DMS114 treated with DMSO at 0.1 percent for 48 hours (cell line): ENCODE data around the gene ADCY3.

Experiments
- DNase-seq: peaks from one replicate; lab custom pipeline; 2025; ENCODE audit not compliant: unreplicated experiment; lab: John Stamatoyannopoulos, UW

The ADCY3 gene

DNA sequence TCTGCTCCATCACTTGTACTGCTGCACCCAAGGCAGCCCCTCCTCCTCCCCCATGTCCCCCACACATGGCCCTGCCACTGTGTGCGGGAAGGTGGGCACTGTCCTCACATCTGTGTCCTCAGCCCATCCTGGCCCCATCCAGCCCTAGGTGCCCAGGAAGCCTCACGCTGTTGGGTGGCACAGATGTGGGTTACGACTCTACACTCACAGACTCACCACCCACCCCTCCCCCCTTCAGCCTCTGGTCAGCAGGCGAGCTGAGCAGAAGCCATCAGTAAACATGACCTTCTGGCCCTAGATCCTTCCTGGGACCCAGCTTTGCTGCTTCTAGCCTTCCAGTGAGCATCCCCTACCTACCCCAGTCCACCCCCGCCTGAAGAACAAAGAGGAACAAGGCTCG is 43.0 kb downstream of the ADCY3 start:
- DNase-seq: no peak

DNA sequence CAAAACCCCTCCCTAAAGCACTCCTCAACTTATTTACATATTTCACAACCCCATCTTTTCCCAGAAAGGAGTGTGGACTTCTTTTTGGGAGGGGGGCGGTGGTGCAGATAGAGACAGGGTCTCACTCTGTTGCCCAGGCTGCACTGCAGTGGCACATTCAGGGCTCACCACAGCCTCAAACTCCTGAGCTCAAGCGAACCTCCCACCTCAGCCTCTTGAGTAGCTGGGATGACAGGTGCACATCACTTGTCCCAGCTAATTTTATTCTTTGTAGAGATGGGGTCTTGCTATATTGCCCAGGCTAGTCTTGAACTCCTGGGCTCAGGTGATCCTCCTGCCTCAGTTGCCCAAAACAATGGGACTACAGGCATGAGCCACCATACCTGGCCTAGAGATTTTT is 44.1 kb downstream of the ADCY3 start:
- DNase-seq: no peak

DNA sequence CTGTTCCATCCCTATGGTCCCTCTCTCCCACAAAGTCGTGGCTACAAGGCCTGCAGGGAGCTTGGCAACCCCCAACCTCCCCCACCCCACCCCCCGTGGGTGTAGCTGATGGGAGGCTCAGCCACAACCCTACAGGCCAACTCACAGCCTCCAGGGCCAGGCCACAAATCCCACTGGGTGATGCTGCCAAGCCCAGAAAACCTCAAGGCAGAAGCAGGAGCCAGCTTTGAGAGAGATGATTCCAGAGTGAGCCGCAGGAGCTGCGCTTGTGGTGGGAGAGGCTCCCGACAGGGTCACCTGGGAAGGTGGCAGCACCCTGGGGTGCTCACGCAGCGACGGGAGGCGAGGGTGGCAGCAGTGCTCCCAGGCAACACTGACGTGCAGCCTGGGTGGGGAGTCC is 44.8 kb downstream of the ADCY3 start:
- DNase-seq: no peak

DNA sequence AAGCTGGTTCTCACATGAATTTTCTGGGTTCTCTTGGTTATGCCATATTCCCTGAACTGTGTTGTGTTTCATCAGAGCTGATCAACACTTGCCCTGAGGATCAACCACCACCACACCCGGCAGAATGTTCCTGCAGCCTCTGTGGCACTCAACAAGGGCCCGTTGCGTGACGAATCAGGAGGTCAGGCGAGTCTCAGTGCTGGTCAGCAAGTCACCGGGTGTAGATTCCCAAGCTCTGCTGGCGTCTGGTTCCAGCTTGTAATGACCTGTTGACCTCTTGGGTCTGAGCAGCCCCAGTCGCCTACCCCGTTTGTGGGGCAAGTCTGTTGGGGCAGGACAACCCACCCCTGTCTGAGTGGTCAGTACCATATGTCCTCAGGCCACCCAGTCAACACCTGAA is 46.0 kb downstream of the ADCY3 start:
- DNase-seq: no peak

DNA sequence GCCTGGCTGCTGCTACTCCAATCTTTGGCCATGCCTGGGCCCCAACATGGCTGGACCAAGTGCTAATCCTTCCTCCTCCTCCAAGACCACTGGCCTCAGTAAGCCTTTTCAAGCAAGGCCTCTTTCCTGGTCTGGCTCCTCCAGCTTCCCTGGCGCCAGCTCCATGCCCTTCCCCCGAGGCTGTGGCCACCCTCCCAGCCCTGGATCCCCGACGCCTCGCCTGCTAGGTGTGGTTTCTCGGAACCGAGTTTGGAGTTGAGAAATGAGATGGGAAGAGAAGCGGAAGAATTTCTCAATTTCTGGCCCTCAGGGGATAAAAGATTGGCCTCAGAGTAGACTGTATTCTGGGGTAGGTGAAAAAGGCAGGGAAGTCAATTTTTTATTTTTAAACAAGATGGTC is 46.4 kb downstream of the ADCY3 start:
- no peak for DNase-seq

DNA sequence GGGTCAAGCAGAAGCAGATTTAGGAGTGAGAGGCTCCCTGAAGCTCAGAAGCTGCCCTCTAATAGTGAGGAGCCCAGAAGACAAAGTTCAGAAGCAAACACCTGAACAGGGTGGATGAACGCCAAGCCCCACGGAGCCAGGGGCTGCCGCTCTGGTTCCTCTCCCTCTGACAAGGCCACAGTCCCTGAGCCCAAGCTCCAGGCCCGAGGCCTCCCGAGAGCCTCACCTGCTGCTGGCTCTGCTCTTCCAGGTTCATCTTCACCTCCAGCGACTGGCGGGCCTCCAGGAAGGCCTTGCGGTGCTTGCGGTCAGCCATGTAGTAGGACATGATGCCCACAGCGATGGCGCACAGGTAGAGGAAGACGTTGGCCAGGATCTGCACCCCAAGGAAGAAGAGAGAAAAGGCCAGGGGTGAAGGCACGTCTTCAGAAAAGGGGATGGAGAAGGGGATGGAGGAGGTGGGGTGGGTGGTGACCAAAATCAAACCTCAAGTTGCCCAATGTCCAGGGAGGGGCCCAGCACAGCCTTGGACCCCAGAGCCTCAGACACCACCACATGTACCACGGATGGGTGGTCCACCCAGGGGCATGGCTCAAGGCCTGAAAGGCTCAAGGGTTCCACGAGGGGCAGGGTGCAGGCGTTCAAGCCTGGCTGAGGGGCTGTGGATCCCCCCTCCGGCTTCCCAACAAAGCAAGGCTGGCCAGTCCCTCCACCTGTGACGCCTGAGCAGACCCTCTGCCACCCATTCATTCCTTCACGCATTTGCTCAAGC is 47.5 kb downstream of the ADCY3 start:
- no peak for DNase-seq

DNA sequence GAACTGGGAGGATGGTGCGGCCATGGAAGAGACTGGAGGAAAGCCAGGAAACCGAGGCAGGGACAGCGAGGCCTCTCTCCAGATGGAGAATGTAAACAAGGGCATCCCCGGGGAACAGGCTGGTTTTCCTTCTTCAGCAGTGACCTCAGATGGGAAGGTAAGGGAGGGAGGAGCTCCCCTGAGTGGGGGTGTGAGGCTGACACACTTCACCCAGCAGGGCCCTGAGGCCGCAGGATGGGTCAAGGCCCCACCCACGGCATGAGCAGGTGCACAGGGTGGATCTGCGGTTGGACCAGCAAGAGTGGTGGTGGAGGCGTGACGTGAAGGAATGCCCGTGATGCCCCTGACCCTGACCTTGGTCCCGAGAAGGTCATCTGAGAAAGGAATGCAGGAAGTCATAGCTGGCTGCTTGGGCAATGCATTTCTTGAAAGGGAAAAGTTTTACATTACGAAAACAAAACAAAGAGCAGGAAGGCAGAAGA is 48.1 kb downstream of the ADCY3 start:
- no peak for DNase-seq

DNA sequence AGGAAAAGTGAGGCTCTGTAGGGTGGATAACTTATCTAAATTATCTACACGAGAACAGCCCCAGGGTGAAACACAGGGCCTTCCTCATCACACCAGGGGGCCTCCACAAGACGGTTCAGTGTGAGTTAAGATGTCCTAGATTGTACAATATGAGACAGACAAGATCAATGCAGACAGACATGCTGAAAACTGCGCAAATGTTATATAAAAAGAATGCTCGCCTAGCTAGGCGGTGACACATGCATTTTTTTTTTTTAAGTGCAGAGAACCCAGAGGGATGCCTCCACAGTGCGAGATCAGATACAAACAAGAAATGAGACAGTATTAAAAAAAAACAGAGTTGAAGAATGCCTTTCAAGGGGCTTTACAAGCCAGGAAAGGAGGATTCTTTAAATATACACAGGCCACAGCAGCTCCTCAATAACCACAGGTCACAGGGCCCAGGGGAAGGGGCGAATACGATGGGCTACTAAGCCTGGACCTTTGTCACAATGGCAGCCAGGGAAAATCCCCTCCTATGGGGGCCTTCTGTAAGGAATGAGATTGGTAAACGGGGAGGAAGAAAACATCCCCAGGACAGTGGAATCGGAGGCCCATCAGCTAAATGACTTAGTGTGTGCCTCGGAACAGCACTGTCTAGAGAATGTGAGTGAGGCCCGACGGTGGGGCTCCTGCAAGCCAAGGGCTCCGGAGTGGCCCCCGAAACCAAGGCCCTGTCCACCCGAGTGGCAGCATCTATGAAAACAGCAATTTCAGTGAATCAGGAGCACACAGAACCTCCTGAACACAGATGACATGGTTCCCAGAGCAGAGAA is 48.9 kb downstream of the ADCY3 start:
- no peak for DNase-seq

DNA sequence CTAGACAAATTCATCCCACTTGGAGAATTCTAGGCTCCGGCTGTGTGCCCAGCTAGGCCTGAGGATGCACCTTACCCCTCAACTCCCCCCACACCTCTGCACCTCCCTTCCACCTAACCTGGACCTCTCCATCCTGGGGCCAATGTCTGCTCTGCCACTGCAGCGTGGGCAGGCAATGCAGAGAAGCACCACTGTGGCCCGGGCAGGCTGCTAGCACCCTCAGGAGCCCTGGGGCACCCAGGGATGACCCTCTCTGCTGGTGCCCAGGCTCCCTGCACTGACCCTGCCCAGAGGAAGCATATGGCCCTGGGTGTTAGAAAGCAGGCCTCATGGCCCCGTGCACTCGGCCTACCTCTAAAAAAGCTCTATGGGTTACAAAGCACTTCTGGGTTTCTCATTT is 49.6 kb downstream of the ADCY3 start:
- no peak for DNase-seq

DNA sequence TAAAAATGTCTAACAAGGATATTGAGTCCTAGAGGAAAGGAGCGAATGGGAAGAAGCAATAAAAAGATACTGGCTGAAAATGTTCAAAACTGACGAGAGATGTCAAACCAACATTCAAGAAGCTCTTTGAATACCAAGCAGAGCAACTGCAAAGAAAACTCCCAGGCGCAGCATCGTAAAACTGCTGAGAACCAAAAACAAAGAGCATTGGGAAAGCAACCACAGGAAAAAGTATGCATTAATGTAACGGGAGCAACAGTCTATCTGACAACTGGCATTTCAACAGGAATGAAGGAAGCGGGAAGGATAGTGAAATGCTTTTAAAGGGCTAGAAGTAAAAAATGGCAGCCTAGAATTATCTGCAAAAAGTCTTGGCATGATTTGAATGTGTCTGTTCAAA is 53.1 kb downstream of the ADCY3 start:
- DNase-seq: no peak

DNA sequence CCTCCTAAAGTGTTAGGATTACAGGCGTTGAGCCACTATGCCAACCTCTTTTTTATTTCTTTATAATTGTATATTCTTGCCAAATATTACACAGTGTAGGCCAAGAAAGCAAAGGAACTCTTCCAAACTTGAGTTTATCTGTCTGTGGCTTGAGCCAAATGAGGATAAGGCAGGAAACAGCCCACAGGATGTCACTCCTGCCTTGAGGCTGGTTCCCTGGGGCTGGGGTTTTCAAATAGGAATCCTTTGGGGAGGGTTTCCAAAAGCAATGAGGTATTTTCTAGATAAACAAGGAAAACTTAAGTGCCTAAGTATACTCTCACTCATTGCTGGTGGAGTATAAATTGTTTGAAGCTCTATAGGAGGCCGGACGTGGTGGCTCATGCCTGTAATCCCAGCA is 56.4 kb downstream of the ADCY3 start:
- no peak for DNase-seq

DNA sequence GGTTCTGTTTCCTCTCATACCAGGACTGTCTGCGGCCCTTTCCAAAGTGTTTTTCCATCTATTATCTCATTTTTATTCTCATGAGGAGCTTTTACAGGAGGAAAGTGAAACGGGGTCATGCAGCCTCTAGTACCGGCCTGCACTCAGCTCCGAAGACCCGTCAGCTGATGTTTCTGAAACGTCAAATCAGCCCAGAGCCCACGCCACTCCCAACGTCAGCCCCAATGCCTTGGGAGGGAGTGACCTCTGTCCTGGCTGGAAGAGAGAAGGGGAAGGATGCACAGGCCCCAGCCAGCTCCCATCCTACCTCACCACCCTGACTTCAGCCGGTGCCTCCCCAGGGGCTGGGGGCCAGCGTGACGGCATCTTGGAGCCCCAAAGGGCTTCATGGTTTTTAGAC is 58.5 kb downstream of the ADCY3 start:
- DNase-seq: no peak

DNA sequence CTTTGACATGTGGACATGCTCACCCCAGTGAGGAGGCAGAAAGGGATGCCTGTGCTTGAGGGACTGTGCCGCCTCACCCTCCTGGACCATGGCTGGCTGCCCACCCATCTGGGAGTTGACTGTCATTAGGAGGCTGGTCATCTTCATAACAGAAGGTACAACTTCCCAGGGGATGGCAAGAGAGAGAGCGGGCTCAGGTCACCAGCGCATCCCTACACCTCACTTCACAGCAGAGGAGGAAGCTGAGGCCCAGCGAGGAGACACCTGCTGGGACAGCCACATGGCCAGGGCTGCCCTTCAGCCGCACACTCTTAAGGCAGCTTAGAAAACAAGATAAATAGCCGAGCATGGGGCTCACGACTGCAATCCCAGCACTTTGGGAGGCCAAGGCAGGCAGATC is 59.4 kb downstream of the ADCY3 start:
- DNase-seq: no peak

DNA sequence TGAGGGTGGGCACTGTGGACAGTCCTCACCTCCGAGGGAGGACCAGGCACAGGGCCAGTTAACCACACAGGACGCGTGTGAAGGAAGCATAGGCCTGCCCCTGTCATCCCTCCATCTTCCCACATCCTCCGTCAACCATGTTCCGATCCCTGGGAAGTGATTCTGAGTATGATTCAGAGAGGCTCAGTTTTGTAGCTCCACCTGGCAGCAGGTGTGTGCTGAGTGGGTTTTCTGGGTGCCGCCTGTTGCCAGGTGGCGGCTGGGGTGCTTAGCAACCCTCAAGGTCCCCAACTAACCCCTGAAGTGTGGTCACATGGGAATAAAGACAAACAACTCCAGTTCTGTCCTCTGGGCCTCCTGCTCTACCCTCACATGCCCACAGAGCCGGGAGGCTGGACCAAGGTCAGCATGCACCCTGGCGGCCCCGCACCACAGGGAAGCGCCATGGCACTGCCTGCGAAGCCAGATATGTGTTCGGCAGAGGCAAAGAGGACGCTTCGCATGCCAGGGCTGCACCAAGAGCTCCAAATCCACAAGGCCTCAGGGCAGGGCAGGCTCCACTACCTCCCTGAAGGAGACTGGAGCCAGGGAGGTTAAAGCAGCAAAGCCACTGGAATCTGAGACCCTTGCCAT is 60.0 kb downstream of the ADCY3 start:
- no peak for DNase-seq

DNA sequence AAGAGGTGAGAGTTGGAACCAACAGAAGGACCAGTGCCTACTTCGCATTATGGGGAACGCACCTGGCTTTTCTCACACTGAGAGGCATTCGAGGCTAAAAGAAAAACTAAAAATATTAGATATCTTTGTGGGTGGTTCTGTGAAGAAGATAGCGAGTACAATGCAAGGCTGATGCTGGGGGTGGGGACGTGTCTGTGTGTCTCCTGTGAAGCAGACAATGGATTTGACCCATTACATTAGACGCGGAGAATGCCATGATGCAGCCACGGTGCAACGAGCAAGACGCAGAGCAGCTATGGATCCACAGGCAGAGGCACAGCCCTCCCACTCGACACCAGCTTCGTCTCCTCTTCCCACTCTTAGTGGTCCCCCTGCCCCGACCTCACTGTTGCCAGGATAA is 61.0 kb downstream of the ADCY3 start:
- no peak for DNase-seq

DNA sequence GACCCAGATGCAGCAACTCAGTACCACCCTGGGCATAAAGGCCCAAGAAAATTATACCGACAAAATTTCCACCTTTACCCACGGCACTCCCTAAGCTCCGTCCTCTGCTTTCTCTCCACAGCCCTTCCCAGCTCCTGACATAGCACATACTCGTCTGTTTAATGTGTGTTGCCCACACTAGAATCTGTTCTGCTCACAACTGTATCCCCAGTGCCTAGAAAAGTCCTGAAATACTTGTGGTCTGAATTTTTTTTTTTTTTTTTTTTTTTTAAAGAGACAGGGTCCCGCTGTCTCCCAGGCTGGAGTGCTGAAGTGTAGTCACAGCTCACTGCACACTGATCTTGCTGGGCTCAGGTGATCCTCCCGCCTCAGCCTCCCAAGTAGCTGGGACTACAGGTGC is 62.3 kb downstream of the ADCY3 start:
- no peak for DNase-seq

DNA sequence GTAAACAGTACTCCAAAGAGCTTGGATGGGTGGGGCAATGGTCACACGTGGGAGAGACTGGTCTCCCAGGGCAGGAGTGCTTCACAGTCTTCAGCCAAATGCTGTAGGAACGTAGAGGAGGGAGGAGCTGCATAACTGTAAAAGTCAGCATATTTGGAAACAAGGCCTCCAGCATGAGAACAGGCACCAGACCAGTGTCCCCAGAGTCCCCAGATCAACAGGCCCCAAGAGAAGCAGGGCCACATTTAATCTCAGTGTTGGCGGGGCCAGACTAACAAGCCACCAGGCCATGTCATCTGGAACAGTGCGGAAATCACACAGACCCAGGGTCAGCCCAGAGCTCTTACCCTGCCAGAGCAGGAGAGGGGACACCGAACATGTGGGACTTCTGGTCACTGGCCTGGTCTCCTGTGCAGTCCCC is 63.2 kb downstream of the ADCY3 start:
- DNase-seq: no peak

DNA sequence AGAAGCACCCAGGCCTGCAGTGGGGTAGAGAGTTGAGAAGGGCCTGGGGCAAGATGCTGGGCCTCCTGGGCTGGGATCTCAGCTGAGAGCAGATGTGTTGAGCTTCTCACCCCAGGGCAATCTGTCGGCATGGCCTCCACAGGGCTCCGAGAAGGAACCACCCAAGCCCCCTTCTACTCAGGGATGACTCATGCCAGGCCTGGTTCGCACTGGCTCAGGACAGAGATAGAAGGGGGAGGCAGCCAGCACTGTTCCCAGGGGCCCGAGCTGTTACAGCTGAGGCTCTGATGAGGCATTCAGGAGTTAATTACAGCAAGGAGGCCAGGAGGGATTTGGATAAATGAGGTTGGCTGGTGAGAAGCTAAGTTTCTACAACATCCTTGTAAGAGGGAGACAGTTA is 64.3 kb downstream of the ADCY3 start:
- no peak for DNase-seq

DNA sequence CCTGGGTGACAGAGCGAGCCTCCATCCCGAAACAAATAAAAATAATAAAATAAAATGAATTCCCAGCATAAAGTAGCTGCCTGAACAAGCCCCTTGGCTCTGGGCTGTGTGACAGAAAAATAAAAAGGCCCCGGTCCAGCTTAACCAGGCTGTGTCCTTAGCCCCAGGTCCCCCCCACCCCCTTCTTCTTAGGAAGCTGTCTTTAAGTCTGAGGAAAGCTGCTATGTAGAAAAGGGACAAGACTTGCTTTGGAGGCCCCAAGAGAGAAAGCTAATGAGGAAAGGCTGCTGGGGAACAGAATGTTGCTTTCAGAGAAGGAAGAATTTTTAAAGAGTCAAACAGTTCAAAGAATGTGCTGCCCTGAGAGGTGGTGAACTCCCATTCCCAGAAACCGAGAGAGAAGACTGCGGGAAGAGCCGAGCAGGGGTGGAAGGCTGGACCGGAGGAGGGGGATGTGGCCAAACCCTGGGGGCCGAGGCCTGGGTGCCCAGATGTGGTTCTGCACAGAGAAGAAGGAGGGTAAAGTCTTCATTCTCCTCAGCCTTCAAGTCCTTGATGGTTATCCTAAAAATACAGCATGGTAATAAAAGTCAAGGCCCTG is 64.9 kb downstream of the ADCY3 start:
- DNase-seq: no peak

DNA sequence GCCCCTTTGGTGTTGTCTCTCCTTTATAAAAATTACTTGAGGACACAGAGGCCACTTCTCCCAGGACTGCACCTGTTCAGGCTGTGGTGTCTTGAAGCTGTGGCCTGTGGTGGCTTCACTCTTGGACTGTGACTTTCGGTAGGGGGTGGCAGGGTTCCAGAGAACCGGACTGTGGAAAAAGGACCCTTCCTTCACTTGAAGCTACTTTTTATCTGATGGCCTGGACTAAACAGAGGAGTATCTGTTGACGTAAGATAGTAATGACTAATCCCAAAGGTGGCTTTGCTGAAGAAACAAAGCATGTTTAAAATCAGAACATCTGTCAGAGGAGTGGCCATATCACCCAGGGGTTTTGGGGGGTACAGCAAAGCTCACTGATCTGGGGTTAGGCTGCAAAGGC is 66.0 kb downstream of the ADCY3 start:
- DNase-seq: no peak

DNA sequence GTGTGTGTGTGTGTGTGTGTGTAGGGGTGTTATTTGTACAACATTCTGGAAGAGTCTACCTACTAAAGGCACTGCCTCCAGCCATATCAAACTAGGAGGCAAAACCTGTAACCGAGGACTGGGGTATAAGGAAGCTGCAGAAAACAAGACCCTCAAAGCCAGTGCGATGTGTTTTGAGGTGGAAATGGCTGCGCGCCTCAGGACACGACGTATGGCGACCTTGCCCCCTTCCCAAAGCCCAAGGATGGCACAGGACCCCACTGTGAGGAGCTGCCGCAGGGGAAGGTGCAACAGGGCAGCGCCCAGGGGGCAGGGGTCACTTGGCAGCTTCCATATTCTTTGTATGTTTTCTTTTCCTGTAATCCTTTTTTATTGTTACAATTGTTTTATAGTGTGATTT is 67.0 kb downstream of the ADCY3 start:
- no peak for DNase-seq
